HG02798 (cell line): ENCODE measurements around the gene CEBPE.

Experiments used
- ATAC-seq: cut with Tn5 transposase; IDR thresholded peaks from one replicate; pipeline ENCODE4 v1.9.1; 2021; ENCODE audit warnings: mild to moderate bottlenecking; ENCODE audit not compliant: unreplicated experiment, poor library complexity

CEBPE gene

GRCh38 chr14:23145794-23146350, 26.8 kb upstream of the CEBPE start:
- no peak for ATAC-seq

DNA sequence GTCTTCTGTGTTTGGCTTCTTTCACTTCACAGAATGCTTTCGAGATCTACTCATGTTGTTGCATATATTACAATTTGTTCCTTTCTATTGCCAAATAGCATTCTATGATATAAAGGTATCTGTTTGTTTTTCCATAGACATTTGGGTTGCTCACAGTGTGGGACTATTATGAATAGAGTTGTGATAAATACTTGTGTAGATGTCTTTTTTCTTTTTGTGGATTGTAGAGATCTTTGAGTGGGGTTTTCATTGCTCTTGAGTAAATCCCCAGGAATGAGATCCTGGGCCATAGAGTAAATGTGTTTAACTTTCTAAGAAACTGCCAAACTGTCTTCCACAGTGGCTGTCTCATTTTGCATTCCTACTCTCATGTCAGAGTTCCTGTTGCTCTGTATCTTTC, 24.9 kb upstream of the CEBPE start:
- no peak for ATAC-seq

- ATAC-seq: no peak
Observed at GRCh38 chr14:23142826-23143225, 23.8 kb upstream of the CEBPE start.

DNA sequence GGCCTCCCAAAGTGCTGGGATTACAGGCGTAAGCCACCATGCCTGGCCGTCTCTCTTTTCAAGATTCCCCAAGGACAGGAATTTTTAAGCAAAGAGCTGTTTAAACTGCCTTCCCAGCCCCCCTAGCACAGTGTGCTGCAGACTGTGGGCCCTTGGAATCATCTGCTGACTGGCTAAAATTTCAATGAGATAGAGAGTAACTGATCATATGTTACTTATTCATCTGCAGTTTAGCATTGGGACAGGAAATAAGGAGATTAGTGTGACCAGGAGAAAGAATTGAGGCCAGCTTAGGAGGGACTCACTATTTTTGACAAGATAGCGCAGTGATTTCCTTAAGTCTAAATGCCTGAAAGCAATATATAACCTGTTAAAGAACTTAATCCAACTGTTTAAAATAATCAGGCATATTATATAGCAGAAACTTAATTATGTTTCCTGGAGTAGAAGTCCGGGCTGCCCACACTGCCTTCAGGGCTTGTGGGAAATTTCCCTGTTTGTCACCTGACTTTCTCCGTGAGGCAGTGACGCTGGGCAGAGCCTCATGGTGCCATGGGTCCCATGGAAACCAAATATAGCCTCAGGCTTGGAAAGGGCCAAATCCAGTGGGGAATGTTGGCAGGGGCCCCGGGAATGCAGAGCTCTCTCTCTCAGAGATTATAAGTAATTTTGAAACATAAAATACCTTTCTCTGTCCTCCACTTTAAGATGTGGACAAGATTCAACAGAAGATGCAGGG, 22.8 kb upstream of the CEBPE start:
- ATAC-seq: no peak

DNA sequence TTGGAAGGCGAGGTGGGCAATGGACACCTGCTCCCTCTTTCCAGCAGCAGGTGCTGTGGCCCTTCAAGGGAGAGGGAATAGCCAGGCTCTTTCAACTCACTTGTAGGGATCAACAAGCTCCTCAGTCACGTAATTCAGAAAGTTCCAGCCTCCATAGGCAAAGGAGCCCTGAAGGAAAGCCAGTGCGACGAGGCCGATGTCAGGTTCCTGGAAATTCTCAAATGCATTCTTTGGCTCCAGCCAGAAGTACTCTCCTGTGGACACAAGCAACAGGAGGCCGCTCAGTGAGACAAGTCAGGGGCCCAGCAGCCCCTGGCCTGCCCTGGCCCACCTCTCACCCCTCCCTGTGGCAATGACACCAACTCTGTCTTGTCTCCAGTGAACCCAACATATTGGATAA, 21.3 kb upstream of the CEBPE start:
- no peak for ATAC-seq

DNA sequence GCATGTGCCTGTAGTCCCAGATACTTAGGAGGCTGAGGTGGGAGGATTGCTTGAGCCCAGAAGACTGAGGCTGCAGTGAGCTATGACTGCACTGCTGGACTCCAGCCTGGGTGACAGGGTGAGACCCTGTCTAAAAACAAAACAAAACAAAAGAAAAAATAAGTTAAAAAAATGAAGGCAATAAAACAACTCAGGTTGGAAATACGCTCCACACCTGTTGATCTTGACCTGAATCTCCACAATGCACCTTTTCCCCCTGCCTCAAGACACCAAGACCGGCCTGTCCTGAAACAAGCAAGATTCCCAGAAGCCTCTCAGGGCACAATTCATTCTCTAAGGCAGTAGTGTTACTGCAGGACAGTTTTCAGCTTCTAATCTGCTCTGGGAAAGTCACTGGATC, 20.8 kb upstream of the CEBPE start:
- no peak for ATAC-seq

DNA sequence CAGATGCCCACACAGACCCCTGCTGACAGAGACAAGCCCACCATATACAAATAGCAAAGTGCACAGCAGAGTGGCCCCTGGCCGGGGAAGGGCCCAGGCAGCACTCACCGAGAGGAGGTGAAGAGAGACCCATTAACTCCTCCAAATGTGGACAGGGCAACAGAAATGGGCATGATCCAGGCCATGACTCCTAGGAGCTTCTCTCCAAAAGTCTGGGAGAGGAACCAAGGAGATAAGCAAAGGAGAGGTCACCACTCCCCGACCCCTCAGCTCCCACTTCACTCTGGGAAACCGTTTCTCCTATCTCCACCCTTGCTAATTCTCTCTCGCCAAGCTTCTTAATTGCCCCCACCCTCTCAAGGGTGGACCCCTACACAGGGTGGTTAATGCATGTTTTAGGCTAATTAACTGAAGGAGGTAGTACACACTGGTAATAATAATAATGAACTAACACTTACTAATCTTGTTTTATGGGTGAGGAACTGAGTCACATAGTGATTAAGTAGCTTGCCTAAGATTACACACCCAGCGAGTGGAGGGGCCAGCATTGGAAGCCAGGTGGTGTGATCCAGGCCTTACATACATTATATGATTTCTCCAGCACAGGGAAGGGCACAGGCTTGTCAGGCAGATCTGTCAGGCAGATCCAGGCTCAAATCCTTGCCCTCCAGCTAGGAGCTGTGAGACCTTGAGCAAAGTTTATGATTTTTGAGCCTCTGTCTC, 18.9 kb upstream of the CEBPE start:
- no peak for ATAC-seq

DNA sequence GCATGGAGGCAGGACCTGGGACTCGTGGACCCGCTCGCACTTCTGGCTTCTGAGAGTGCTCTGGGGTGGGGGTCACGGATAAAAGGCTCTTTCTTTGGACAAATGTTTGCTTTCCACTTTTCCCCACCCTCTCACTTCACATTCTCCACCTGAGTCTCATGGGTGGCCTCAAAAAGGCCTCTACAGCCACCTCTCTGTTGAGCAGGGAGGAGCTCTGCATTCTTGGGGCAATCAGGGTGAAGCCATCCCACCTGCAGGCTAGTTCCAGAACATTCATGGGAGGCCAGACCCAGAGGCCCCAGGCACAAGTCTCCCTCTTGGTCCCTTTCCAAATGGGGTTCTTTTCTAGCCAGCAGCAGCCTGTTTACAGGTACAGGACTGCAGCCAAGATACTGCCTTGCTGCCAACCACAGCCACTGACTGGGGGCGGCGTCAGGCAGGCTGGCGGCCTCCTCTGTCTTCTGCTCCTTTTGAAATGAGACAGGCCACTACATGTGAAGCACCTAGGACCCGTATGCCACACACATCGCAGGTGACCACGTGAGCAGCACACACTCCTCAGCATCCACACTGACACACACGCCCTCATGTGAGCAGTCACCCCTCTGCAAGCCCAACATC, 18.2 kb upstream of the CEBPE start:
- ATAC-seq: no peak

DNA sequence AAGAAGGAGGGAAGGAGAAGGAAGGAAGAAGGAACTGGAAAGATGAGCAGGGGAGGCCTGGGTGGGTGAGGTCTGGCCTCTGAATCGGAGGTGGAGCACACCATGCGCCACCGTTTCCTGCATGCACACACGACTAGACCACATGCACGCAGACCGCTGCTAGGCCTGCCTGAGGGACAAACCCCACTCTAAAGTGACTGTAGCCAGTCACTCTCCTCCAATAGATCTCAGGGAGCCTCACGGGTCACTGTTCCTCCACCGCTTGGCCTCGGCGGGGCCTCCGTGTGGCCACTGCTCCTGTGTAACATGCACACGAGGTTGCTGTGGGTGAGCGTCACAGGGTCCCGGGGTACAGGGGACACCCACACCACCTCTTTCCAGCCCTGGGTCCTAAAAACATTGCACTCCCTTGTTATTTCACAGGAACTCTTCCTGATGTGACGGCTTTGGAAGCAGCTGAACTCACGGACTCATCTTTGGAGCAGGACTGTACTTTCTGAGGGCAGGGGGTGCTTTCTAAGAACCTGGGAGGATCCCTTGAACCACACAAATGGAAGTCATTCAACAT, 17.6 kb upstream of the CEBPE start:
- ATAC-seq: no peak

- ATAC-seq: no peak
Observed at GRCh38 chr14:23132970-23133369, 13.9 kb upstream of the CEBPE start.

DNA sequence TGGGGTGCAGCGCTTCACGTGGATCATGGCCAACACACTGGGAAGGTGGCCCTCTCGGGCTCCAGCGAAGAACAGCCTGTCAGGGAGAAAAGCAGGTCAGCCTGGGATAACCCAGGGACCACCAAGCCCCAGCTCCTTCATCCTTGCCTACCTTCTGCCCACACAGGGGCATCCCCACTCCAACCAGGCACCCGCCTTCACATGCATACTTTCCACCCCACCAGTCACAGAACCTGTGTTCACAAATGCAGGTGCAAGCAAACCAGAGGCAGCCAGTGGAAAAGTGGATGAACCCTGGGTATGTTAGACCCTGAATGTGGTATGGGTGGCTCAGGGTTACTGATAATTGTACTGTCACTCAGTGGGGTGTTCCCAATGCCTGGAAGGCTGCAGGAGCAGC, 12.4 kb upstream of the CEBPE start:
- no peak for ATAC-seq

DNA sequence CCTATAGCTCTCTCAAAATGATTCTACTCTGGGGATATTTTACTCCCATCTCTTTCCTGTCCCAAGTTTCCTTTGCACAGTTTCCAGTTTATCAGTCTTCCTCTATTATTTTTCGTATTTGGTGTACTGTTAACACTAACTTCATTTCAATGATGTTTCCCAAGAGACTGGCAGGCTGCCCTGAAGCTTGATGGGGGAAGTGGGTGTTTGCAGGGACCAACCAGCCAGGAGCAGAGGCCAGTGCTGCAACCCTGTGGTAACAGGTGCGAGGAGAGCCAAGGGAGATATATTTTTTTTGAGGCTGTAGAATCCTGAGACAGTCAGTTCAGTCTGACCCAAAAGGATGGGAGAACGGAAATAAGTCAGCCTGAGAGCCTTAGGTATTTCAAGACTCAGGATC, 11.8 kb upstream of the CEBPE start:
- ATAC-seq: no peak

- no peak for ATAC-seq
Observed at GRCh38 chr14:23129759-23130316, 10.8 kb upstream of the CEBPE start.

GRCh38 chr14:23128969-23129758, 10.1 kb upstream of the CEBPE start:
- ATAC-seq: no peak

DNA sequence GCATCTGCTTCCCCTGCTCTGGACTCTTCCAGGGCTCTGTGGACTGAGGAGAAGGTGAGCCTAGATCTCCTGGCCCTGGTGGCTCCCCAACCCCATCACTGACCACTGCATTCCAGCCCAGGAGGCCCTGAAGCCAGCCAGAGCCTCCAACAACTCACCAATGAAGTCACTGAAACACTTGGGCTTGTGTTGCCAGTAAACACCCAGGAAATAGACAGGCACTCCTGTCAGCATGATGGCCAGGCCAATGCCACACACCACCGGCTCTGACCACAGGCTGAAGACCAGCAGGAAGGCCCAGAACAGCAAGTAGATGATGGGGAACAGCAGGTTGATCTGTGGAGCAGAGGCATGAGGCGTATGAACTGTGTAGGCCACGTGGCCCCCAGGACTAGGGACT, 8.8 kb upstream of the CEBPE start:
- ATAC-seq: no peak

GRCh38 chr14:23126548-23127278, 7.7 kb upstream of the CEBPE start:
- ATAC-seq: no peak

DNA sequence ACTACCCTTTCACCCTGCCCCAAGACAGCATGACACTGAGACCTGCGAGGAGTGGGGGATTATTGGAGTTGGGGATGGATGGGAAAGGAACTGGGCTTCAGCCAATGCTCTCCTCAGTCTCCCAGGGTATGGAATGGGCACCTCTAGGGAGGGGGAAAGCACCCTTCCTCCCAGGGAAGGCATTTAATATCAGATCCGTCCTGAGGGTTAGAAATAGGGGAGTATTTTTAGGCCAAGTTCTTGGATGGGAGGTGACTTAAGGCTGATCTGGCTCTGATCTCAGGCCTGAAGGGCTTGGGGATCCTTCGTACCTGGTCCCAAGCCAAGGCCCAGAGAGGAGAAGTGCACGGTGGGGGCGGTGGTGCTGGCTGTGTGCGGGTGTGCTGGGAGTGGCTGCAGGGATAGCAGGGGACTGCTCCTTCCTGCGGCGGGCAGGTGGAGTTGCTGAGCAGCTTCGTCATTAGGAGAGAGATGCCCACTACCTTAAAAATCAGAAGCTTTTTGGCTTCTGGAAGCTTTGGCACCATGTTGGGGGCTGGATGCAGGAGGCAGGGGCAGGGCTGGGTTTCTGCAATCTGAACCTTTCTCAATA, 7.0 kb upstream of the CEBPE start:
- ATAC-seq: no peak

GRCh38 chr14:23125011-23125410, 6.0 kb upstream of the CEBPE start:
- no peak for ATAC-seq
